Measurements from ENCODE around the gene CHD5. TPM values are rescaled to one million over a fixed set of nuclear protein-coding genes. Genes with fewer than 3 reads are reported as not detected.

Gene CHD5
- total RNA-seq, 2 donors from 2014 or later: 1.1 to 3.2 TPM

DNA sequence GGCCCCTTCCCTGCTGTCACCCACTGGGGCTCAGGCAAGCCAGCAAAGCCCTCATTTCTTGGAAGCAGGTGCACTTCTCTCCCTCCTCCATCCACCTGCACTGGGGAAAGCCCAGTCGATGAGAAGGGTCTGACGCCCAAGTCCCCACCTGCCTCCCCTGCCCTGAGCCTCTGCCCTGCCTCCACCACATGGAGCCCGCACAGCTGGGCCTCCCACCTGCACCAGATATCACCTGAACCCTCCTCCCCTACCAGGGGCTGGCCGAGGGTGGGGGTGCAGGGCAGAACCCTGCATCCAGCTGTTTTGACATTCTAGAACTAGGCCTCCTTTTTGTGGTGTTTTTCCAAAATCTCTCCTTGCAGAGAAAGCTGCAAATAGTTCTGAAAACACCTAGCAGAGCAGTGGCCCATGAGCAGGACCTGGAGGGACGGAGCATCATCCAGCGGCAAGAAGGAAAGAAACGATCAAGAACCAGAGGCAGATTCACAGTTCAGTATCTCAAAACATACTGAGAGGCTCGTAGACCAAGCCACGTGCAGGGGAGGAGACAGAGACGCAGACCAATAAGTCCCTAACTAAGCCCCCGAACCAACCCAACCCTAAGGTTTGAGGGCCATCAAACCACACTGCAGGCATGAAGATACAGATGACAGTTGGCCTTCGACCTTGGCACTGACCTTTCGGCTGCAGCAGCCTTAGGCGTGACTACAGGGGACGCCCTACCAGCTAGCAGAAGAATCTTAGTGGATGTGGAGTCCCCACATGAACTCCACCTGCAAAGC lies 16.7 kb downstream of the CHD5 start:
- ATAC-seq (ENCODE audit: insufficient number of reproducible peaks, low FRiP score, low read depth) (no peak), DNase-seq (ENCODE audit: low spot score) (no peak)
- H3K4me3 ChIP-seq: no peak overlapping the region
- no peaks in the 10 kb centered on the region for H3K9me3 ChIP-seq
- no peaks in the 10 kb centered on the region for H3K36me3 ChIP-seq
- no peaks in the 10 kb centered on the region for H3K27me3 ChIP-seq (replicated peaks; ENCODE audit: insufficient read depth)
- no peak overlapping the region for H3K27ac ChIP-seq
- H3K4me1 ChIP-seq (ENCODE audit: control insufficient read depth in 1 of 2, low read depth in 2 of 2): no peaks in the 10 kb centered on the region
- TF ChIP-seq, protein P1, sequence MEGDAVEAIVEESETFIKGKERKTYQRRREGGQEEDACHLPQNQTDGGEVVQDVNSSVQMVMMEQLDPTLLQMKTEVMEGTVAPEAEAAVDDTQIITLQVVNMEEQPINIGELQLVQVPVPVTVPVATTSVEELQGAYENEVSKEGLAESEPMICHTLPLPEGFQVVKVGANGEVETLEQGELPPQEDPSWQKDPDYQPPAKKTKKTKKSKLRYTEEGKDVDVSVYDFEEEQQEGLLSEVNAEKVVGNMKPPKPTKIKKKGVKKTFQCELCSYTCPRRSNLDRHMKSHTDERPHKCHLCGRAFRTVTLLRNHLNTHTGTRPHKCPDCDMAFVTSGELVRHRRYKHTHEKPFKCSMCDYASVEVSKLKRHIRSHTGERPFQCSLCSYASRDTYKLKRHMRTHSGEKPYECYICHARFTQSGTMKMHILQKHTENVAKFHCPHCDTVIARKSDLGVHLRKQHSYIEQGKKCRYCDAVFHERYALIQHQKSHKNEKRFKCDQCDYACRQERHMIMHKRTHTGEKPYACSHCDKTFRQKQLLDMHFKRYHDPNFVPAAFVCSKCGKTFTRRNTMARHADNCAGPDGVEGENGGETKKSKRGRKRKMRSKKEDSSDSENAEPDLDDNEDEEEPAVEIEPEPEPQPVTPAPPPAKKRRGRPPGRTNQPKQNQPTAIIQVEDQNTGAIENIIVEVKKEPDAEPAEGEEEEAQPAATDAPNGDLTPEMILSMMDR (IDR thresholded peaks at IDR 0.05): no peak

DNA sequence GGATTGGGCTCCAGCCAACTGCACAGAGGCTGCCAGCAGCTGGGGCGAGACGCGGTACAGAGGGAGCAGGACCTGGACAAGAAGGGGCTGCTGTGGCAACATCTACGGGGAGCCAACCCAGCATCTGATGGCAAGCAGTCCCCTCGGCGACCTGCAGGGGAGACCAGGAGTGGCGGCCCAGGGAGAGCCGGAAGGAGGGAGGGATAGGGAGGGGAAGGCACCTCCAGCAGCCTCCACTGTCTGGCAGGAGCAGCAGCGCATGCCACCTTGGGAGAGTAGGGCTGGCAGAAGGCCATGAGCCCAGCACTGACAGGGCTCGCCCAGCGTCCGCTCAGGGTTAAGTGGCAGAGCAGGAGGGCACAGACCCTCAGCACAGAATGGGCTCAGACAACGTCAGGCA lies 17.3 kb downstream of the CHD5 start:
- Histone ChIP-seq H3K4me3 (no peak overlapping the region), H3K27me3 (replicated peaks; ENCODE audit: insufficient read depth) (no peaks in the 10 kb centered on the region), H3K9me3 (no peaks in the 10 kb centered on the region), H3K27ac (no peak overlapping the region), H3K36me3 (no peaks in the 10 kb centered on the region), H3K4me1 (ENCODE audit: control insufficient read depth in 1 of 2, low read depth in 2 of 2) (no peaks in the 10 kb centered on the region)
- DNase-seq (ENCODE audit: low spot score) (no peak), ATAC-seq (ENCODE audit: insufficient number of reproducible peaks, low FRiP score, low read depth) (no peak)
- TF ChIP-seq, protein P1 (IDR thresholded peaks at IDR 0.05): no peak

DNA sequence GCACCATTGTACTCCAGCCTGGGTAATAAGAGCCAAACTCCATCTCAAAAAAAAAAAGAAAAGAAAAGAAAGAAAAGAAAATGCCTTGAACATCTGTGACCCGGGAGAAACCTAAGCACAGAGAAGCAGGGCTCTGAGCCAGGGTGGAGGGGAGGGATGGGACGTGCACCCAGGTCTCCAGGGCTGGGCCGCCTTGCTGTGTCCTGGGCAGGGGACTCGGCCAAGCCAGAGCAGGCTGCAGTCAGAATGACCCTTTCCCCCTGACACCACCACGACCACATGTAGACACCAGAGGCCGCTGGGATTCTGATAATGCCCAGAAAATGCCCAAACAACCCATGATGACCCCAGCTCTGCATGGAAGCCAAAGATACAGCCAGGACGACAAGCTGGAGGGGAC lies 17.8 kb downstream of the CHD5 start:
- H3K27me3 ChIP-seq (replicated peaks; ENCODE audit: insufficient read depth): no peaks in the 10 kb centered on the region
- DNase-seq (ENCODE audit: low spot score) (no peak), ATAC-seq (ENCODE audit: insufficient number of reproducible peaks, low FRiP score, low read depth) (no peak)
- H3K4me3 ChIP-seq: no peak overlapping the region
- no peaks in the 10 kb centered on the region for H3K36me3 ChIP-seq
- TF ChIP-seq, protein P1 (IDR thresholded peaks at IDR 0.05): no peak
- no peak overlapping the region for H3K27ac ChIP-seq
- H3K4me1 ChIP-seq (ENCODE audit: control insufficient read depth in 1 of 2, low read depth in 2 of 2): no peaks in the 10 kb centered on the region
- H3K9me3 ChIP-seq: no peaks in the 10 kb centered on the region

DNA sequence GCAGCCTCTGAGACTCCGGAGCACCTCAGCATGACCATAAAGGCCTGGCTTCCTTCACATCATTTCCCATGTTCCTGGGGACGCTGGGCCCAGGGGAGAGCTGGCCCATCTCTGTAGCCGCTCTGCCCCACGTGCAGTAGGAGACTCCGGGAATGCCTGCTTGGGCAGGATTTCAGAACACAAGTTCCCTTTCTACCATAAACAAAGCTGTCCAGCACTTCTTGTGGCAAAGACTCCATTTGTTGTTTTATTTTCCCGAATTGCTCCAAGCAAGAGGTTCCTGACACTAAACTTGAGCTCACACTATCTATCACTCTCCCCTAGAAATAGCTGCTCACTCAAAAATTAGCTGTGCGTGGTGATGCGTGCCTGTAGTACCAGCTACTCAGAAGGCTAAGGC lies 21.9 kb downstream of the CHD5 start:
- no peak overlapping the region for H3K4me3 ChIP-seq
- no peaks in the 10 kb centered on the region for H3K36me3 ChIP-seq
- no peaks in the 10 kb centered on the region for H3K27me3 ChIP-seq (replicated peaks; ENCODE audit: insufficient read depth)
- DNase-seq (ENCODE audit: low spot score) (no peak), ATAC-seq (ENCODE audit: insufficient number of reproducible peaks, low FRiP score, low read depth) (no peak)
- no peaks in the 10 kb centered on the region for H3K9me3 ChIP-seq
- TF ChIP-seq, protein P1 (IDR thresholded peaks at IDR 0.05): no peak
- H3K27ac ChIP-seq: no peak overlapping the region
- no peaks in the 10 kb centered on the region for H3K4me1 ChIP-seq (ENCODE audit: control insufficient read depth in 1 of 2, low read depth in 2 of 2)

DNA sequence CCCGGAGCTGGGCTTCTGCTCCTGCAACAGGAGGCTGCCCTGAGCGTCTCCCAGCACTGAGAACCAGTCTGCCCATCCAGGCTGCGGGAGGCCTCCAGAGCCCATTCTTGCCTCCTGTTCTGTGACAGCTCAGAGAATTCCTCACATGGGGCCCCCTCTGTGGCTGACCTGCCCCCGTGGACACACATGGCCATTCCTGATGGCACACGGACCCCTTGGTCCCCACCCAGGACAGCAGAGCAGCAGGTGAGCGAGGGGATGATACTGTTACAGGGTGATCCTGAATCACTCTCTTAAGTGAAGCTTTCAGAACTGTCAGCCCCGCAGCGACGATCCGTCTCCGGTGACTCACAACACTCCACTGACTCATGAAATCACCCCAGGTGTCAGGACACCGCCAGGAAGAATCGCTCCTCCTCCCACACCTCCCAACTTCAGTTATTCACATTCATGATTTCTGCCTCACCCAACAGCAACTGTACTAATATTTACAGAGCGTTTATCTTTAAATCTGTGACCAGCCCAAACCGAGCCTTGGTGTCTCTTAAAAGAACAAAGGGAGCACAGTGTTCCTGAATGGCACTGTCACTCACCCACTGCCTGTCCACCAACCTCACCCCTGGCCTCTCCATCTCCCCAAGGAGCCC lies 22.5 kb downstream of the CHD5 start:
- no peak overlapping the region for H3K4me3 ChIP-seq
- H3K27ac ChIP-seq: no peak overlapping the region
- TF ChIP-seq, protein P1 (IDR thresholded peaks at IDR 0.05): no peak

More for the DNA sequence above, 22.5 kb downstream of the CHD5 start:
- Histone ChIP-seq H3K27me3 (replicated peaks; ENCODE audit: insufficient read depth) (no peaks in the 10 kb centered on the region), H3K36me3 (no peaks in the 10 kb centered on the region), H3K9me3 (no peaks in the 10 kb centered on the region), H3K4me1 (ENCODE audit: control insufficient read depth in 1 of 2, low read depth in 2 of 2) (no peaks in the 10 kb centered on the region)
- DNase-seq (ENCODE audit: low spot score) (no peak), ATAC-seq (ENCODE audit: insufficient number of reproducible peaks, low FRiP score, low read depth) (no peak)

Data from thoracic aorta (tissue), 2 donors.